ACHN (cell line): ENCODE data around the gene GREB1L.

Experiments
- DNase-seq: peaks from one replicate; pipeline ENCODE4 v3.0.0-alpha.2; 2015
- in situ Hi-C: cut with HindIII; loops from 2 replicates; pipeline ENCODE4 v1.10.0; 2017; ENCODE audit warnings: low sequenced_read_pairs, low pct_ligation_motif_present, low pct_unique_long_range_greater_than_20kb

Gene GREB1L

DNA sequence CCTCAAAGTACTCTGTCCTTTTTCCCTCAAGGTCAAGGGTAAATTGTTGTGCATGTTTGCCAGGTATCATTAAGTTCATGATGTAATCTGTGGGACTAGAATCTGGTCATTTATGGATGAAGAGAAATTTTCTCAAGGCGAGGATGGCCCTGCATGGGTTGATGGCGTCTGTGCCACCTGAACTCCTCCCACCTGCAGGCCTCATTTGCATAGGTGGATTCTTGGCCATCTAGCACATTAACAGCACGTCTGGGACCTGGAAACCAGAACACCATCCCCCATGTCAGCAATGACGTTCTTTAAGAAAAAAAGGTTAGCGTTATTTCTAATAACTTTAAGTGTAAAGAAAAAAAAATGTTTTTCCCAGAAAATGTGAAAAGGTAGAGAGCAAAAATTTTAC, 212.7 kb downstream of the GREB1L start:
- in situ Hi-C loops: no loop called here
- no peak for DNase-seq

DNA sequence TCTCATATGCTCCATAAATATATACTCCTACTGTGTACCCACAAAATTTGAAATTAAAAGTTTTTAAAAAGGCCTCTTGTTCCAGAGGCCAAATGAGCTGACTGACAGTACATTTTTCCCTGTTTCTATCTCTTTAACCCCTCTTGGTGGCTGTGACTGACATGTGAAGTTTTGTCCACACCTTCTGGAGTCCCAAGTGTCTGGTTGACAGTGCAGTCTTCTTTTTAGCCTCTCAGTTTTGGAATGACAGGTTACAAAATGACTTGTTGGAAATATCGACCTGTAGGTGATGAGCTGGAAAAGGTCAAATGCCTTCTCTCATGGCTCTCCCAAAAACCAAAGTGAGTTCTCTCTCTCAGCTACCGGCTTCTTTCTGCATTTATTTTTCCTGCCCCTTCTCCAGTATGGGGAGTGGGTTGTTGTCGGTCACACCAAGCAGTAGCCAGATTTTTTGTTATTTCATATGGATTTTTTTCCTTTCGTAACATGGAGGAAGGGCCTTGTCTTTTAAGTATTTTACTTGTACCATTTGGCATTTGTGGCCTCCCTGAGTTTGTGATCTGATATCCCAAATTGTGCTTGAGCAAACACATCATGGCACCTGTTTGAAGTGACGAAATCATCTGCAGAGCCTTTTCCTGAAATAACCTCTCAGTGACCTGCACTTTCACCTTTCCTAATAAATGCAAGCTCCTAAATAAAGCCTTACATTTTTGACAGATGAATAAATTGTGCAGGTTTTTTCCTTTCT, 214.6 kb downstream of the GREB1L start:
- DNase-seq: no peak
- in situ Hi-C loops: no loop called here

DNA sequence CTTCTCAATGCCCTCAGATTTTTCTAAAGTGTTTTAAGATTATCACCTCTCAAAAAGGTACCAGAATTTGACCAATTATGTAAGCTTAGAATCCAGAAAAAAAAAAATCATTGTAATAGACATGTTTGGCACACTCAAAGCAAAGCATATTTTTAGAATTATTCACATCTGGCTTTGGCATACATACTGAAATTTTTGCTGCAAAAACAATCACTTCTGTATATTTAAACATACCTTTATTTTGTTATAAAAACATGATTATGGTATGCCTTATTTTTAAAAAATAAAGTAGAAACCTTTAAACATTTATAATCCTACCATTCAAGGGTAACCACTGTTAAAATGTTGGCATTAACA, 215.1 kb downstream of the GREB1L start:
- no peak for DNase-seq
- in situ Hi-C loops: no loop called here

DNA sequence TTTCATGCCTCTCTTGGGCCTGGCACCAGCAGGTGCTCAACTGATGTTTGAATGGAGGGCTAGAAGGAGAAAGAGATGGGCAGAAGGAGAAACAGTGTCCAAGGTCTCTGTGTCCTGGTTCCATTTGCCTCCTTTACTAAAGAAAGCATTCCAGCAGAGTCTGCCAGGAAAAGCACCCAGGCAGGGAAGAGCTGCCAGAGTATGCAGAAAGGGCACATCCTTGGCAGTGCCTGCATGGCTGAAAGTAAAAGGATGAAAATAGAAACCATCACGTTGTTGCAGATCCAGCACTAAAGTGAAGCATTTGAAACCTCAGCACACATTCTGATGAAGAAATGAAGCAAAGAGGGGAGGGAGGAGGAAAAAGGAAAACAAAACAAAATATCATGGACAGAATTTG, 216.3 kb downstream of the GREB1L start:
- in situ Hi-C loops: no loop called here
- no peak for DNase-seq

DNA sequence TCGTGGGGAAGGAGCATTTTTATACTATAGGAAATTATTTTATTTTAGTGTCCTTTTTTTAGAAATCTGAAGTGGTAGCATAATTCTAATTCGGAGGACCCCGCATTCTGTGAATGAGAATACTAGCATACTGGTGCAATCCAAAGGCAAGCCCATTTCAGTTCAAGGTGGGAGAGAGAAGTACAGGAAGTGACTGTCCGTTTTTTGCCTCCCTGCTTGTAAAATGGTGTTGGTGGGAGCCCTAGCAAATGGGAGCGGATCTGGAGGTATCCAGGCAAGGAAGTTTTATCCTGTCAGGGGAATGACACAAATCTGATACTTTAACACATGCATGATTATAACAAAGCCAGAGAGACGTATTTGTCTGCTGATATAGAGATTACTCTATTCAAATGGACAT, 216.8 kb downstream of the GREB1L start:
- in situ Hi-C loops: no loop called here
- DNase-seq: no peak

DNA sequence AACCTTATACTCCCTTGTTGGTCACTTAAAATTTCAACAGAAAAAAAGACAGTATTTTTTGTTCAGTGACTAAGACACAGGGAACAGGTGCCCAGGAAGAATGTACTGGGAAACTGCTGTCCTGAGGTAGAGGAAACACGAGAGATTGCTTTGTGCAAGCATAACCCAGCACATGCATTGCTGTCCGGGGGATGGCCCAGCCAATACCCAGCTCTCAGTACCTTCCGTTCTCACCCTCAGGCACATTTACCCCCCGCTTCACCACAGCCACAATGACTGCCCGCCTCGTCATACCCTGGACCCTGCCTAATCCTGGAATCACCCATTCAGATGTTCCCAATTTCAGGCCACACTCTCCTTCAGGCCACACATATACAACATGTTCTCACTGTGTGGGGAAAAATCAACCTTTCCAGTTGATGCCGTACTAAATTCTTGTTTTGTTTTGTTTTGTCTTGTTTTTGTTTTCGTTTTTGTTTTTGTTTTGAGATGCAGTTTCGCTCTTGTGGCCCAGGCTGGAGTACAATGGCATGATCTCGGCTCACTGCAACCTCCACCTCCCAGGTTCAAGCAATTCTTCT, 217.8 kb downstream of the GREB1L start:
- DNase-seq: no peak
- in situ Hi-C loops: no loop called here

DNA sequence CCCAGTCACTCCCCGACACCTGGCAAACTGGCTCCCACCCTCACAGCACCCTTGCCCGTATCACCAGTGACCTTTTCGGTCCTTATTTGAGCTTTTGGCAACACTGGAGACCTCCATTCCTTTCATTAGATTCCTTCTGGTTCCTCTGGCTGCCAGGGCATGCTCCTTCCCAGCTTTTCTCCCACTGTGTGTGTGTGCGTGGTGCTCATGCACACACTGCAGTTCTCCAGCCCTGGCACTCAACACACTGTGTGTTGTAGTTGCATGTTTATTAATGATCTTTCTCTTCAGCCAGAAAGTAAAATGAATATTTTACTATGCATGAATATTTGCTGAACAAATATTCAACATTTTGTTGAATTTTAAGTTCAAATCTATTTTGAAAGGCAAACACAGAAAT, 219.4 kb downstream of the GREB1L start:
- no peak for DNase-seq
- in situ Hi-C loops: no loop called here

DNA sequence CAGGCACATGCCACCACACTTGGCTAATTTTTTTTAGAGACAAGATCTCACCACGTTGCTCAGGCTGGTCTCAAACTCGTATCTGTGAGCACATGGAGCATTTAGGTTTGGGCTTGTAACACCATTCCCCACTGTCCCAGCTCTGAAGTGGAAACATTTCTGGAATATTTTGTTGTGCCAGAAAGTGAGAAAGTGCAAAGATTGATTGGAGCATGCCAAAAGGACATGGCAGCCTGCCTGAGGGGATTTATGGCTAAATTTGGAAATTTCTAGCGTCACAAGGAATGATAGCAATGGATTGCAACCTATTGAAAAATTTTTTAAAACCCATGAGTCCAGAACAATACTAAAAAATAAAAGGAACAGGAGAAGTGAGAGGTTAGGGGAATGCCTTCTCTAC, 221.7 kb downstream of the GREB1L start:
- in situ Hi-C loops: no loop called here
- no peak for DNase-seq

DNA sequence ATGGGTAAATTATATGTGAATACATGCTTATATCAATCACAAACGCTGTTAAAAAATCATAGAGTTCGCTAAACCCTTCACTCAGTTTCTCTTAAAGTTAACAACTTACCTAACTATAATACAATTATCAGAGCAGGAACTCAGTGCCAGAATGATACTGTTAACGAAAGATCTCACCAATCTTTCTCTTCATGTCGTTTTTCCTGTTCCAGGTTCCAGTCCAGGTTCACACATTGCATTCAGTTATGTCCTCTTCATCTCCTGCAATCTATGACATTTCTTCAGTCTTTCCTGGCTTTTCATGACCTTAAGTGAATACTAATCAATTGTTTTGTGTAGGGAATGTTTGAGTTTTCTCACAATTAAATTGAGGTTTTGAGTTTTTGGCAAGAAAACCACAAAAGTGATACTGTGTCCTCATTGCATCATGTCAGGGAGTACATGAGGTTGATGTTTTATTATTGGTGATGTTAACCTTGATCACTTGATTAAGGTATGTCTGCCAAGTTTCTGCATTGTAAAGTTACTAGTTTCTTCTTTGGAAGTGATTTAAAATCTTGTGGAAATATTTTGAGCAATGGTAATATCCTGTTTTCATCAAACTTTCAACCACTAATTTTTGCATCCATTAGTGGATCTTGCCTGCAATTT, 226.6 kb downstream of the GREB1L start:
- in situ Hi-C loops: no loop called here
- DNase-seq: no peak

DNA sequence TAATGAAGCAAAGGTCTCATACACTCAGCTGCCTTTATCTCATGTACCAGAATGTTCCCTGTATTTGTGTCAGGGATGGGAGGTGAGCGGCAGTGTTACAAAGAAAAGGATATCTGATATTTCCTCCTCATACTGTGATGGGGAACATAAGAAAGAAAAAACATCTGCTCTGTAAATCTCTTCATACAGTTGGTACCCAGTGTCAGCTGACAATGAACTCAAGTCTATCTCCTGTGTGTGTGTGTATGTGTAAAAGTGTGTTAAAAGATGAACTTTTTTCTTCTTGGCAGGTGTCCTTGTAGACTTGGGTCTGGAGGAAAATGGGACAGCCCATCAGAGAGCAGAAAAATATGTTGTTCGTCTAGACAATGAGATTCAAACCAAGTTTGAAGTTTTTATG, 230.7 kb downstream of the GREB1L start:
- in situ Hi-C loops: no loop called here
- no peak for DNase-seq

DNA sequence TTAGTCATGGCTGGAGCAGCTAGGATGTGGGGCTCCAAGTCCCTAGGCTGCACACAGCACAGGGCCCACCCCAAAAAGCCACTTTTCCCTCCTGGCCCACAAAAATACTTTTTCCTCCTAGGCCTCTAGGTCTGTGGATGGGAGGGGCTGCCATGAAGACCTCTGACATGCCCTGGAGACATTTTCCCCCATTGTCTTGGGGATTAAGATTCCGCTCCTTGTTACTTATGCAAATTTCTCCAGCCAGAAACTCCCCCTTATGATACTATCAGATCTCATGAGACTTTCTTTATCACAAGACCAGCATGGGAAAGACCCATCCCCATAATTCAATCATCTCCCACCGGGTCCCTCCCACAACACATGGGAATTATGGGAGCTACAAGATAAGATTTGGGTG, 232.6 kb downstream of the GREB1L start:
- in situ Hi-C loops: no loop called here
- no peak for DNase-seq

DNA sequence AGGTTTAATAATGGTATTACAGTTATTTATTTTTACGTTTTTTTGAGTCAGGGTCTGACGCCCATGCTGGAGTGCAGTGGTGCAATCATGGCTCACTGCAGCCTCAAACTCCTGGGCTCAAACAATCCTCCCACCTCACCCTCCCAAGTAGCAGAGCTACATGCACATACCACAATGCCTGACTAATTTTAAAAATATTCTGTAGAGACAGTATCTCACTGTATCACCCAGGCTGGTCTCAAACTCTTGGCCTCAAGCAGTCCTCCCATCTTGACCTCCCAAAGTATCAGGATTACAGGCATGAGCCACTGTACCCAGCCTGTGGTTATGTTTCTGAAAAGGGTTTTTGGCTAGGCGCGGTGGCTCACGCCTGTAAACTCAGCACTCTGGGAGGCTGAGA, 237.7 kb downstream of the GREB1L start:
- in situ Hi-C loops: no loop called here

DNA sequence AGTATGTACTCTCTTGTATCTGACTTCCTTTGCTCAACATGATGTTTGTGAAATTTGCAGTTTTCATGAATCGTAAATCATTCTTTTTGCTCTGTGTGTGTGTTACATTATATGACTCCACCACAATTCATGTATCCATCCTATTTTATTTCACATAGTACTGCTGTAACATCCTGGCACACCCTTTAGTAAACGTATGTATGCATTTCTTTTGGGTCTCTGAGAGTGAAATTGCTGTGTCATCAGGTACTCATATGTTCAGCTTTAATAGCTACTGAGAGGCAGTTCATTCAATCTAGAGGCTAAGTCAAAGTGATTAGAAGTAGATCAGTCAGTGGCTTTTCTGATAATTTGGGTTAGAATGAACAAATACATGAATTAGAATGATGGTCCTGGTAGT, 239.7 kb downstream of the GREB1L start:
- DNase-seq: no peak
- in situ Hi-C loops: no loop called here

More for the DNA sequence above, 237.7 kb downstream of the GREB1L start:
- no peak for DNase-seq

DNA sequence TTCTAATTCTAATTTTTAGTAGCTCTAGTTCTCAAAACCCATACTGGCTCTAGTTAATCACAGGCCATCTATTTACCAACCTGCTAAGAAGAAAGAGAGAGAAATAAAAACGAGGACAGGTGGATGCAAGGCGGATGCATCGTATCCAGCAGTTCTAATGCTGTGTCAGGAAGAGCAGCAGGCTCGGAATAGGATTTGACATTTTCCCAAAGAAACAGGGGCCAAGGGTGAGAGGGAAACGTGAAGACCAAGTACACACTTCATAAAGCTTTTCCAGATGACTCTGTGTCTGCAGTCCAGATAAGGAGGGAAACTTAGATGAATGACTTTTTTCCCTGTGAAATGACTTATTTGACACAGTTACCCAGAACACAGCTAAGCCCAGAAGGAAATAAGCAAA, 241.0 kb downstream of the GREB1L start:
- no peak for DNase-seq
- in situ Hi-C loops: no loop called here

DNA sequence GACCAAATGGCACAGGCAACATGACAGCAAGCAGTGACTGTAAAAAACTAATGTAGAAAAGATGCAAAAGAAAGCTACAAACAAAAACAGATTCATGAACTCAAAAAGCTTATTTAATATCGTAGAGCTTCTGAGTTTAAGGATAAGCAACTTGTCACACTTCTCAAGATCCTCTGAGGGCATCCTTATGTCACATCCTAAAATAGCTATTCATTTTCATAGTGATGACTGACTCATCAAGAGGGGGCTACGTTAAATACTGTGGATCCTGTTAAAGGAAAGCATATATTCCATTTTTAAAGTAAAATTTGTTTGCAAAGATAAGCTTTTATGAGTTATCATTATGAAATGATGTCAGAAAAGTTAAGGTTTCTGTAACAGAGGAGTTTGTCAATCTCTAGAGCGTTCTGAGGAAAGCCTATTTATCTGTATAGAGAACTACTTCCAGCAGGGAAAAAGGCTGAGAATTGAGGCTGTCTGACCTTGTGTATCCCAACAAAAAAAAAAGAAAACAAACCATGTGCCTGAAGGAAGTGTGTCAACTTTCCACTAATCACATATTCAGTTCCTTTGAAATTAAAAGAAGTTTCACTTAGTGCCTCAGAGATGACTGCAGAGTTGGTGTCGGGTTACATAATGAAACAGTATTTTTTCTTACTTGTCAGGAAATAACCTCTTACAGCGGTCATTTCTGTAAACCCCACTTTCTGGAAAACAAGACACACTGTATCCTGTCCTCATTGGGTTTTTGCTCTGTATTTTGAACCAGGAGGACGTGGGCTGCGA, 243.0 kb downstream of the GREB1L start:
- DNase-seq: no peak
- in situ Hi-C loops: no loop called here

DNA sequence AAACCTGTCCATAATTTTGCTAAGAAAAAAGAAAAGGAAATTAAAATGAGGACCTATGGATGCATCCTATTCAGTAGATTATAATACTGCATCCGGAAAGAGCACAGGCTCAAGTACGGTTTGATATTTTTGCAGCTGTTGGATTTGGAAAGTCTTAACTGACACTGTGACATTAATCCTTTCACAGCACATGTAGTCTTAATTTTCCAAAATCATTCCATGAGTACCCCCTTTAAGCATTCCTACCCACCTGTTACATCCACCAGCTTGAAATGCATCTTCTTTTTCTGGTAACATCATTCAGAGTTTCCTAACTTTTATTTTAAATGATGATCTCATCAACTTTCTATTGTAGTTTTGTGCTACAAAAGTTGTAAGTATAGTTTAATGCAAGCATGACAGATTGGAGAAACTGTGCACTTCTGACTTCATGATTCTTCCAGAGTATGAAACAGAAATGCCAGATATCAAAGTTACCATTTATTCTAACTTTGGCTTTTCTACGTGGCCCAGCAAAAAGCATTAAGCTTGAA, 244.9 kb downstream of the GREB1L start:
- no peak for DNase-seq
- in situ Hi-C loops: no loop called here

DNA sequence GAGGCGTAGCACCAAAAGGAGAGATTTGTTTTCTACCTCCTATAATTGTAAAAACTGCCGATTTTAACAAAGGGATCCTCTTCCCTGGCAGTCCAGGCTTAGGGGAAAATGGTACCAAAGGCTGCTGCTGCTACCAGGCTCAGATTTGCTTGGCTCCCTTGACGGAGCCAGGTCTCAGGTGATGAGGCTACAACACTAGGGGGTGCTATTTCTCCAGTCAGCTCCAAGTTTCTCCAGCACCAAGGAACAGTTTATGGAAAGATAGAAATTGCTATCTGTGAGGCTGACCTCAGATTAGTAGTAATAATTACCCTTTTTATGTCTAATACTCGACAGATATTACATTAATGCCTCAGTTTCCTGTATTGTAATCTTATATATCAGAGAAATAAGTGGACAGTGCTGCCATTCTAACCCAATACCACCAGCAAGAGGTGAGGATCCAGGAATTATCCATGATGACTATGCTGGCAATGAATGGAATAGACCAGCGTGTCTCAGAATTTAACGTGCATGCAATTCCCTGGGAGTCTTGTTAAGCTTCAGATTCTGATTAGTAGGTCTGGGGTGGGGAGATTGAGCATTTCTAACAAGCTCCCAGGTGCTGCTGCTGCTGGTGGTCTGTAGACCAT, 247.2 kb downstream of the GREB1L start:
- in situ Hi-C loops: no loop called here
- DNase-seq: peak; percentile 54

DNA sequence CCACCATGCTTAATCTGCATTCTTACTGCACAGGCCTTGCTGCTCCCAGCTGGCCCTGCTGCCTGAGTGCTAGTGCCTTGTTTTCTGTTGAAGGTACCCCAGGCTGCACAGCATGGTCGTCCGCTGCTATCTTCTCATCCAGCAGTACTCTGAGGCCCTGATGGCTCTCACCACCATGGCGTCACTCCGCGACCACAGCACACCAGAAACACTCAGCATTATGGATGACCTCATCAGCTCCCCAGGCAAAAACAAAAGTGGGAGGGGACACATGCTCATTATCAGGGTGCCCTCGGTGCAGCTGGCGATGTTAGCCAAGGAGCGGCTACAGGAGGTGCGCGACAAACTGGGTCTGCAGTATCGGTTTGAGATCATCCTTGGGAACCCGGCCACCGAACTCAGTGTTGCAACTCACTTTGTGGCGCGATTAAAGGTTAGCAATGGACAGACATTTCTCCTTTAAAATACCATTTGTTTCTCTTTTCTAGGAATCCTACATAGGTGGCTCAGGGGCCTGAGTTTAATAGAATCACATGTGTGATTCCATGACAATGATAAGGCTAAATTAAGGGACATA, 248.0 kb downstream of the GREB1L start:
- no peak for DNase-seq
- in situ Hi-C loops: no loop called here
